Duodenal mucosa (tissue), 2 donors: ENCODE data around the gene FBRSL1.

Source experiments
- H3K27ac ChIP-seq: one replicate; pipeline ENCODE4 v1.7.0; 2013; ENCODE audit warnings: low read depth, low read length
- H3K27me3 ChIP-seq, 2 donors: one replicate each; pipeline ENCODE4 v1.7.0; 2013; ENCODE audit warnings: low read length in 2 of 2, control low read depth in 1 of 2; ENCODE audit not compliant: insufficient read depth in 2 of 2, control insufficient read depth in 1 of 2
- H3K36me3 ChIP-seq, 2 donors: one replicate each; pipeline ENCODE4 v1.7.0; 2013; ENCODE audit warnings: low read length in 2 of 2, control low read depth in 1 of 2; ENCODE audit not compliant: insufficient read depth in 2 of 2, control insufficient read depth in 1 of 2
- H3K4me1 ChIP-seq, 2 donors: one replicate each; pipeline ENCODE4 v1.7.0; 2013; ENCODE audit warnings: low read length in 2 of 2, control low read depth in 1 of 2; ENCODE audit not compliant: insufficient read depth in 2 of 2, control insufficient read depth in 1 of 2
- H3K4me3 ChIP-seq, 2 donors: one replicate each; pipeline ENCODE4 v1.7.0; 2013; ENCODE audit warnings: low read length in 2 of 2, low read depth in 1 of 2
- H3K9ac ChIP-seq, 2 donors: one replicate each; pipeline ENCODE4 v1.7.0; 2013; ENCODE audit warnings: low read length in 2 of 2, low read depth in 1 of 2
- H3K9me3 ChIP-seq, 2 donors: one replicate each; pipeline ENCODE4 v1.7.0; 2013; ENCODE audit warnings: low read length in 2 of 2, control low read depth in 1 of 2; ENCODE audit not compliant: control insufficient read depth in 1 of 2

The FBRSL1 gene

GRCh38 chr12:132489078-132489601, 811 bp upstream of the FBRSL1 start:
- Histone ChIP-seq H3K36me3 (no peaks in the 10 kb centered on the region), H3K4me1 (peaks cover 43% of the 10 kb centered on the region in 2 donors), H3K27ac (peak overlapping the region; percentile 39), H3K27me3 (no peaks in the 10 kb centered on the region), H3K9ac (peak overlapping the region; percentile 54 to 56), H3K9me3 (no peaks in the 10 kb centered on the region), H3K4me3 (peak overlapping the region; percentile 50 to 54)

- peaks cover 52 to 58% of the 10 kb centered on the region in 2 donors for H3K4me1 ChIP-seq
- H3K27ac ChIP-seq = peak overlapping the region; percentile 10
- no peaks in the 10 kb centered on the region for H3K9me3 ChIP-seq
- no peaks in the 10 kb centered on the region for H3K27me3 ChIP-seq
- peak overlapping the region; percentile 79 to 89 for H3K4me3 ChIP-seq
- H3K36me3 ChIP-seq = no peaks in the 10 kb centered on the region
- H3K9ac ChIP-seq = peak overlapping the region; percentile 81 to 85
Measured at GRCh38 chr12:132490422-132491137, 629 bp downstream of the FBRSL1 start.

GRCh38 chr12:132491138-132491663, 1.2 kb downstream of the FBRSL1 start:
- Histone ChIP-seq H3K9me3 (no peaks in the 10 kb centered on the region), H3K27me3 (no peaks in the 10 kb centered on the region), H3K4me3 (peak overlapping the region; percentile 79 to 89), H3K36me3 (no peaks in the 10 kb centered on the region), H3K27ac (no peak overlapping the region), H3K4me1 (peaks cover 52 to 61% of the 10 kb centered on the region in 2 donors), H3K9ac (peak overlapping the region; percentile 81 to 85)

GRCh38 chr12:132491761-132492378, 1.9 kb downstream of the FBRSL1 start:
- H3K27me3 ChIP-seq = no peaks in the 10 kb centered on the region
- peaks cover 52 to 61% of the 10 kb centered on the region in 2 donors for H3K4me1 ChIP-seq

GRCh38 chr12:132492522-132492921, 2.6 kb downstream of the FBRSL1 start:
- H3K36me3 ChIP-seq = no peaks in the 10 kb centered on the region
- H3K27ac ChIP-seq = no peak overlapping the region
- H3K9me3 ChIP-seq = no peaks in the 10 kb centered on the region
- peaks cover 52 to 61% of the 10 kb centered on the region in 2 donors for H3K4me1 ChIP-seq
- peak overlapping the region; percentile 79 to 89 for H3K4me3 ChIP-seq
- no peaks in the 10 kb centered on the region for H3K27me3 ChIP-seq
- H3K9ac ChIP-seq = peak overlapping the region in 1 of 2 donors; percentile 16

More at GRCh38 chr12:132491761-132492378, 1.9 kb downstream of the FBRSL1 start:
- Histone ChIP-seq H3K9me3 (no peaks in the 10 kb centered on the region), H3K4me3 (peak overlapping the region; percentile 79 to 89), H3K36me3 (no peaks in the 10 kb centered on the region), H3K27ac (no peak overlapping the region), H3K9ac (peak overlapping the region; percentile 81 to 85)

- Histone ChIP-seq H3K27ac (no peak overlapping the region), H3K9ac (no peak overlapping the region)
Measured at GRCh38 chr12:132492951-132493350, 3.0 kb downstream of the FBRSL1 start.

GRCh38 chr12:132493482-132494178, 3.7 kb downstream of the FBRSL1 start:
- Histone ChIP-seq H3K9ac (peak overlapping the region in 1 of 2 donors; percentile 39), H3K27me3 (no peaks in the 10 kb centered on the region), H3K9me3 (no peaks in the 10 kb centered on the region), H3K27ac (no peak overlapping the region), H3K4me1 (peaks cover 46 to 56% of the 10 kb centered on the region in 2 donors), H3K36me3 (no peaks in the 10 kb centered on the region), H3K4me3 (peak overlapping the region; percentile 5 to 15)

More at GRCh38 chr12:132492951-132493350, 3.0 kb downstream of the FBRSL1 start:
- no peaks in the 10 kb centered on the region for H3K9me3 ChIP-seq
- peaks cover 52 to 61% of the 10 kb centered on the region in 2 donors for H3K4me1 ChIP-seq
- no peaks in the 10 kb centered on the region for H3K27me3 ChIP-seq
- H3K4me3 ChIP-seq = peak overlapping the region; percentile 5 to 89
- H3K36me3 ChIP-seq = no peaks in the 10 kb centered on the region

- Histone ChIP-seq H3K36me3 (no peaks in the 10 kb centered on the region), H3K4me3 (no peak overlapping the region), H3K9ac (peak overlapping the region; percentile 18 to 39), H3K4me1 (peaks cover 42 to 52% of the 10 kb centered on the region in 2 donors), H3K27me3 (no peaks in the 10 kb centered on the region), H3K9me3 (no peaks in the 10 kb centered on the region), H3K27ac (peak overlapping the region; percentile 6)
Measured at GRCh38 chr12:132494294-132495164, 4.6 kb downstream of the FBRSL1 start.

- H3K36me3 ChIP-seq = no peaks in the 10 kb centered on the region
- H3K4me3 ChIP-seq = no peak overlapping the region
- H3K9ac ChIP-seq = no peak overlapping the region
- H3K4me1 ChIP-seq = peaks cover 42 to 52% of the 10 kb centered on the region in 2 donors
- H3K27me3 ChIP-seq = no peaks in the 10 kb centered on the region
- H3K27ac ChIP-seq = no peak overlapping the region
- H3K9me3 ChIP-seq = no peaks in the 10 kb centered on the region
Measured at GRCh38 chr12:132495165-132495544, 5.2 kb downstream of the FBRSL1 start.
